Measurements from ENCODE around the gene ACIN1.

ACIN1 gene

GRCh38 chr14:23132970-23133369 is 38.0 kb upstream of the ACIN1 start:
- H3K4me3 ChIP-seq (replicated peaks; ENCODE audit: insufficient read depth, low read length): no peak overlapping the region
- TF ChIP-seq SPI1 (IDR thresholded peaks at IDR 0.05; ENCODE audit: borderline replicate concordance, low read depth) (no peak), GABPA (IDR thresholded peaks at IDR 0.05; ENCODE audit: low read depth) (no peak), REST (IDR thresholded peaks at IDR 0.05; ENCODE audit: insufficient replicate concordance, low read depth) (no peak), CTCF (IDR thresholded peaks at IDR 0.05; ENCODE audit: insufficient read depth, low read length) (no peak), POLR2AphosphoS5 (IDR thresholded peaks at IDR 0.05; ENCODE audit: low read depth) (no peak)
- H3K27ac ChIP-seq (replicated peaks): no peak overlapping the region
- no peak for DNase-seq (ENCODE audit: low read depth in 1 of 2, low spot score in 1 of 2)
- H3K27me3 ChIP-seq (ENCODE audit: insufficient read depth, poor library complexity, severe bottlenecking): no peaks in the 10 kb centered on the region

- H3K27me3 ChIP-seq (ENCODE audit: insufficient read depth, poor library complexity, severe bottlenecking): no peaks in the 10 kb centered on the region
- no peak for DNase-seq (ENCODE audit: low read depth in 1 of 2, low spot score in 1 of 2)
- no peak for TF ChIP-seq GABPA (IDR thresholded peaks at IDR 0.05; ENCODE audit: low read depth)
- TF ChIP-seq CTCF (IDR thresholded peaks at IDR 0.05; ENCODE audit: insufficient read depth, low read length): no peak
- no peak for TF ChIP-seq POLR2AphosphoS5 (IDR thresholded peaks at IDR 0.05; ENCODE audit: low read depth)
- TF ChIP-seq SPI1 (IDR thresholded peaks at IDR 0.05; ENCODE audit: borderline replicate concordance, low read depth): no peak
- no peak for TF ChIP-seq REST (IDR thresholded peaks at IDR 0.05; ENCODE audit: insufficient replicate concordance, low read depth)
- no peak overlapping the region for H3K4me3 ChIP-seq (replicated peaks; ENCODE audit: insufficient read depth, low read length)
- H3K27ac ChIP-seq (replicated peaks): peak overlapping the region; percentile 47
Observed at GRCh38 chr14:23131482-23131881, 36.5 kb upstream of the ACIN1 start.

- Histone ChIP-seq H3K27me3 (ENCODE audit: insufficient read depth, poor library complexity, severe bottlenecking) (no peaks in the 10 kb centered on the region), H3K4me3 (replicated peaks; ENCODE audit: insufficient read depth, low read length) (no peak overlapping the region), H3K27ac (replicated peaks) (peak overlapping the region; percentile 58)
- DNase-seq (ENCODE audit: low read depth in 1 of 2, low spot score in 1 of 2): peak in 1 of 2 experiments; percentile 98
- TF ChIP-seq REST (IDR thresholded peaks at IDR 0.05; ENCODE audit: insufficient replicate concordance, low read depth) (no peak), POLR2AphosphoS5 (IDR thresholded peaks at IDR 0.05; ENCODE audit: low read depth) (peak; percentile 93), SPI1 (IDR thresholded peaks at IDR 0.05; ENCODE audit: borderline replicate concordance, low read depth) (peak; percentile 89), GABPA (IDR thresholded peaks at IDR 0.05; ENCODE audit: low read depth) (0 out of 2 replicates have a peak, but pooled peaks have one; percentile 18), CTCF (IDR thresholded peaks at IDR 0.05; ENCODE audit: insufficient read depth, low read length) (no peak)
Observed at GRCh38 chr14:23130871-23131270, 35.9 kb upstream of the ACIN1 start.
